GM21737 (cell line): ENCODE data around the gene PRKAR2A.
"Not testable (repeated sequence)": the region's sequence is repeated elsewhere in the genome, so short reads cannot be mapped to it uniquely, and the experiment has no call there.

Source experiments
- ATAC-seq: cut with Tn5 transposase; IDR thresholded peaks from one replicate; pipeline ENCODE4 v1.9.1; 2021; ENCODE audit warnings: mild to moderate bottlenecking, moderate library complexity; ENCODE audit not compliant: unreplicated experiment

Gene PRKAR2A

DNA sequence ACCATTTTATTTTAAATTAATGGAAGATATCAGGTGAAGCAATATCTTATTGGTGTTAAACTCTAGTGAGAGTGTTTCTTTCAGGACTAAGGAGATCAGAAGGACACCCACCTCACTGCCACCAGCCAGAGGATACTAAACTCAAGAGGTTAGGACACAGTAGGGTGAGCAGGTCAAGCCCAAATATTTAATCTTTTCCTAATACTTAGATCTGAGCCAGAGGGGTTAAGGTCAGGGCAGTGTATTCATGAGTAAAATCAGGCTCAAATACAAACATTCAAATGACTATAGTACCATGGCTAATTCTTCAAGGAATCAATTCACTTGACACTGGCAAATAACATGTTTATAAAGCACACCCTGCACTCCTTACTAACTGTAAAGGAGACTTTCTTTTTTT is 65.6 kb downstream of the PRKAR2A start:
- no peak for ATAC-seq

DNA sequence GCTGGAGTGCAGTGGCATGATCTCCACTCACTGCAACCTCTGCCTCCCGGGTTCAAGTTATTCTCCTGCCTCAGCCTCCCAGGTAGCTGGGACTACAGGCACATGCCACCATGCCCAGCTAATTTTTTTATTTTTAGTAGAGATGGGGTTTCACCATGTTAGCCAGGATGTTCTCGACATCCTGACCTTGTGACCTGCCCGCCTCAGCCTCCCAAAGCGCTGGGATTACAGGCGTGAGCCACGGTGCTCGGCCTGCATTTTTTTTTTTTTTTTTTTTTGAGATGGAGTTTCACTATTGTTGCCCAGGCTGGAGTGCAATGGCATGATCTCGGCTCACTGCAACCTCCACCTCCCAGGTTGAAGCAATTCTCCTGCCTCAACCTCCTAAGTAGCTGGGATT is 69.1 kb downstream of the PRKAR2A start:
- not testable (repeated sequence) for ATAC-seq

DNA sequence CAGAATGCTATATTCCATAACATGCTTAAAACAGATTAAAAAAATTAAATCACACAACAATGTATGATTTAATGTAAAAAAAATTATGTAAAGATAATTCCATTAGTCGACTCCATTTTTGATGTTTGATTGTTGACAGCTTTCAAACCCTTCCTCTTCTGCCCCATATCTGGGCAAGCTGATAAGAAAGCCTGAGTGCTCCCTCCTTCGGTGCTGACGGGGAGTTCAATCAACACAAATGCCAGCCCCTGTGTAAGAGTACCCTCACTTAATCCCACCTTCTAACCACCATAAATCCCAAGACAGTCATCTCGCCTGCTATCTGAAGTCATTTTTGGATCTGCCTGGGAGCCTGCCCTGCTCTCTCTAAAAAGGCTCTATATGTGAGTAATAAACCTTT is 70.8 kb downstream of the PRKAR2A start:
- no peak for ATAC-seq

DNA sequence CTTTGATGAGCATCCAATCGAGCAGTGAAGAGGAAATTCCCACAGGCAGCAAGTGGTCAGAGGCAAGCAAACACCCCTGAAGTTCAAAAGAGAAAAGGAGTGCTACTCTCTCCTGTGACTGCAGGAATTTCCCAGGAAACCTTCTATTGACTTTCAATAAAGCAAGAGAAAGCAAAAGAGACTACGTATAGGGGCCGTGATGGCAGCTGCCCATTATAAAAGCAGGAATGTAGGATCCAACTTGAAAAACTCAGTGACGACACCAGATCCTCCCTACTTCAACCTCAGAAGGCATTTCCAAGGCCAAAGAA is 77.5 kb downstream of the PRKAR2A start:
- no peak for ATAC-seq

DNA sequence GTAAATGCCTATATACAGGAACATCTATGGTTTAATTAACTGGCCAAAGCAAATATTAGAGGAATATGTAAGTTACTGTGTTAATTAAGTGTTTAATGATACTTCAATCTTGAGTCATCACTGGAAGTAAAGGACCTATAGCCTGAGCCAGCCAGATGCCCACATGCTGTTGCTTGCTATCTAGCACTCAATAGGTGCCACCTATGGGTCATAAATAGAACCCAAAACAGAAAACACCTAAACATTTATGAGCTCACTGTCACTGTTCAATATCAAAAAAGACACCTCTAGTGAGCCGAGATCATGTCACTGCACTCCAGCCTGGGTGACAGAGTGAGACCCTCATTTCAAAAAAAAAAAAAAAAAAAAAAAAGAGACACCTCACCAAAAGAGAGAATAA is 82.3 kb downstream of the PRKAR2A start:
- ATAC-seq, result no peak

DNA sequence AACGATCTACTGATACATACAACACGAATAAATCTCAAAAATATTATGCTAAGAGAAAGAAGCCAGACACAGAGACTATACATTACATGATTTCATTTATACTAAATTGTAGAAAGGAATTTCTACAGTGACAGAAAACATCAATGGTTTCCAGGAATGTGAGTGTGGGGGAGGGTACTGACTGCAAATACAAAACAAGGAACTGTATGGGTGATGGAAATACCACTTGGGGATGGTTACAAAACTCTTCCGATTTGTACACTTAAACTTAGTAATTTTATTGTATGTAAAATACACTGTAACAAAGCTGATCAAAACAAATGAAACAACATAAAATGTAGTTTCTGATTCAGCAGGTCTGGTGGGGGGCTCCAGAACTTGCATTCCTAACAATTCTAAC is 84.9 kb downstream of the PRKAR2A start:
- ATAC-seq, result no peak

DNA sequence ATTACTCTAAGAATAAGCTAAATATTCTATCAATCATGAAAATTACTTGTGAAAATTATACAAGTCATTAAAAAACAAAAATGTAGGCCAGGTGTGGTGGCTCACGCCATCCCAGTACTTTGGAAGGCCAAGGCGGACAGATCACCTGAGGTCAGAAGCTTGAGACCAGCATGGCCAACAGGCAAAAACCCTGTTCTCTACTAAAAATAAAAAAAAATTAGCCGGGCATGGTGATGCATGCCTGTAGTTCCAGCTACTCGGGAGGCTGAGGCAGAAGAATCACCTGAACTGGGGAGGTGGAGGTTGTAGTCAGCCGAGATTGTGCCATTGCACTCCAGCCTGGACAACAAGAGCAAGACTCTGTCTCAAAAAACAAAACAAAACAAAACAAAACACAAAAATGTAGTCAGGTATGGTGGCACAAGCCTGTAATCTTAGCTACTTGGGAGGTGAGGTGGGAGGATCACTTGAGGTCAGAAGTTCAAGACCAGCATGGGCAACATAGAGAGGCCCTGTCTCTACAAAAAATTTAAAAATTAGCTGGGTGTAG is 87.6 kb downstream of the PRKAR2A start:
- ATAC-seq, result not testable (repeated sequence)

DNA sequence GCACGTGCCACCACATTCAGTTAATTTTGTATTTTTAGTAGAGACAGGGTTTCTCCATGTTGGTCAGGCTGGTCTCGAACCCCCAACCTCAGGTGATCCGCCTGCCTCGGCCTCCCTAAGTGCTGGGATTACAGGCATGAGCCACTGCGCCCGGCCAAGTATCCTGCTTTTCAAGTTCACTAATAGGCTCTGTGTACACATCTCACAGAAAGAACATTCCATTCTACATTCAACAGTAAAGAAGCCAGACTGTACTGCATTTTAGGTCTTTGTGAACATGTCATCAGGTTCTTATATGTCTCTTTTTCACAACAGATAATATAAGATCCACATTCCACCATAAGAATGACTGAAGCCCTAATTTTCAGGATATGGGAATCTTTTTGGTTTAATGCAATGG is 88.1 kb downstream of the PRKAR2A start:
- not testable (repeated sequence) for ATAC-seq

DNA sequence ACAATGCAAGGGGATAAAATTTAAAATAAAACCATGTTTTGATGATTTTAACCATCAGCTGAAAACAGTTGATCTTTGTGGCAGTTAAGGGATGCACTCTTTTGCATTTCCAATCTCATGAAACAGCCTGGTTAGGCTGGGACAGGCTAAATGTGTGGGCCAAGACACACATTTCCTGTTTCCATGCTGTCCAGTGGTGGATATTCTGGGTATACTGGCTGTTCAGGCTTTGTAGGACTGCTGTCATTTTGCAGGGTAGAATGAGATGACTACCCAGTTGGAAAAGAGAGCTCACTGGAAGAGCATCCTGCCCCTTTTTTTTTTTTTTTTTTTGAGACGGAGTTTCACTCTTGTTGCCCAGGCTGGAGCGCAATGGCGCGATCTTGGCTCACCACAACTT is 88.6 kb downstream of the PRKAR2A start:
- no peak for ATAC-seq

DNA sequence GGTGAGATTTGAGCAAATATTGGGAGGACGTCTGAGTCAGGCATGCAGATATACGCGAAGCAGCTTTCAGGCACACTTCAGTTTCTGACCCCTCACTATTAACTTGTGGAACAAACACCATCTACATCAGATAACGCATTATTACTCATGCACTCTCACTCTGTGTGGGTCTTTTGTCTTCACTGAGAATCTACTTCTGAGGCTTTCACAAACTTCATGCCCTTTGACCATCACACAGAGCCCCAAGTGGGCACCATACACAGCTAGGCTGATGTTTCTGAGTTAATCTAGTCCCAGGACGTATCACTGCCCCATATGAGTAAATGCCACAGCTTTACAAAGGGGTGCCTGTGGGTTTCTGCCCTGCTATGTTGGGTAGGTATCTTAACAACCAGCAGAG is 91.0 kb downstream of the PRKAR2A start:
- no peak for ATAC-seq

DNA sequence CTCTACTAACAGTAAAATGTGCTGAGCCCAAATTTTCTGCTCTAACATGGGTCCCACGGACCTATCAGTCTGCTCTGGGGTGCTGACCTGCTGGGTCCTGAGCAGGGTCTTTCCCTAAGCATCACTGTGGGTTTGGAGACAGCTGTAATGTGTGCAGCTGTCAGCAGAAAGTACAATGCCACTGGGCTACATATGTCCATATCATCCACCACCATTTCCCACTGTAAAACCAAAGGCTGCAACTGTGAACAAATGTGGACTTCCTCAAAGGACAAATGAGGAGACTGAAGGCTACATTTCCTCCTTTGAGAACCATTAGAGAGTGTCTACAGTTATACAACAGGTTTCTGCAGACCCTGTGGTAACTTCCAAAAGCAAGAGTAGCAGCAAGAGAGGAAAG is 96.8 kb downstream of the PRKAR2A start:
- no peak for ATAC-seq

DNA sequence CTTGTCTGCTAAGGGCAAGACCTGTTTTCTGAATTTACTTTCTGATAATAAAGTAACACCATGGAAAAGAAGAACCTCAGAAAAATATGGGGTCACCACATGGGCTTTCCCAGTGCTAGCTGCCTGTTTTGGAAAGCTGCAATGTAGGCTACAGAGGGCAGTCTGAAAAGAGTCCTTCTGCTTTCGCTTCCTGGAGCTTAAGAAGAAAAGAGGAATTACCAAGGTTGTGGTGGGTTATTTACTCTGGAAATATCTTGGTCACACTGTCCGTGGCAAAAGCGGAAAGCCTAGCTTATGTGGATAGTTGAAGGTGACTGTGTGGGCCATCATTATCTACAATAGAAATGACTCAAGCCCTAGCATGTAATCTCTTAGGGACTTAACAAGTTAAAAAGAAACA is 98.9 kb downstream of the PRKAR2A start:
- ATAC-seq, result no peak

DNA sequence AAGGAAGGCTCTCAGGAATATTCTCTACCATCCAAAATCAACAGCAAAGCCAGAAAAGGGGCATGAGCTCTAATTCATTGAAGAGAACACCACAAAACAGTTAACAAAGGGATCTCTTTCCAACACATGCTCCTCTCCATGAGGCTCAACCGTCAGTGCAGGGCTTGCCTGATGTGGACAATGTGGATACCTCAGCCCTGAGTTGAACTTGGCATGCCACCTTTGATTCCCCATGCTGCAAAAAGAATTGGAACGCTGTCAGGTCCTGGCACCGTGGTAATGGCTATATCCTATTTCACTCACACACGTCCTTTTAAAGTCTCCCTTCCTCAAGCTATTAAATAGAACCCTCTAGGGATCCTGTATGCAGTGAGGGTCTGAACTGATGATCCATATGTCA is 100.0 kb downstream of the PRKAR2A start:
- ATAC-seq, result no peak

DNA sequence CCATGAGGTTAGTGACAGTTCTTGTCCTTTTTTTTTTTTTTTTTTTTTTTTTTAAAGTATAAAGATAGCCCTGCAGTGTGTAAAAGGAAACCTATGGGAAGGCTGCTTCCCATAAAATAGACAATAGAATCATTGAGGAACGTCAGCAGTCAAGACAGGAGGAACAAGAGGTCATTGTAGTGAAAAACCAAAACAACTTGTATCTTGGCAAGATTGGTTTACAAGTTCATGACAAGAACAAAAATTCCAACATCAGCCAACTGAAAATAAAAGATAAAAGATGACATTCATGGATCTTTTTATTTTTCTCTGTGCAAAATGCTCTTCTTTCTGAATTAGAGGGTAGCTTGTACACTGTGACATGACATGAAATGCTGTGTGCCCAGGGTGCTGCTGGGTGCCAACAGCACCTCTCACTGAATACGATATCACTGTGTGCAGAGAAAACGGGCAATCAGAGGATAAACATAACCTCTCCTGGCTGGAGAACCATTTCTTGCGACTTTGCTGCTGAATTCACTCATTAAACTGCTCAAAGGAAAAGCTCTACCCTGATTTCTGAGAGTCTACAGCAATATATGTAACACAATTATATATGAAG is 100.6 kb downstream of the PRKAR2A start:
- no peak for ATAC-seq

DNA sequence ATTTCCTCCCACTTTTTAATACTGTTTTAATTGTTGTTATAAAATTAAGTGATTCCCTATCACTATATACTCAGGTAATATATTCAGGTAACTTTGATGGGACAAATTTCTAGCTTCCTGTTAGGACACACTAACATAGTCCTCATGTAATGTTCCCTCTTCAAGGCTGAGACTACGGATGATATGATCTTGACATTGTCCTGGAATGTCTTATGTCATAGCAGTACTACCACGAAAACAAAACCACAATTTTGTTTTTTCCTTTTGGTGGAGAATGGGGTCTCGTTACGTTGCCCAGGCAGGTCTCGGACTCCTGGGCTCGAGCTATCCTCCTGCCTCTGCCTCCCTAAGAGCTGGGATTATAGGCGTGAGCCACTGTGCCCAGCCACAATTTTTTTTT is 103.9 kb downstream of the PRKAR2A start:
- ATAC-seq, result no peak

DNA sequence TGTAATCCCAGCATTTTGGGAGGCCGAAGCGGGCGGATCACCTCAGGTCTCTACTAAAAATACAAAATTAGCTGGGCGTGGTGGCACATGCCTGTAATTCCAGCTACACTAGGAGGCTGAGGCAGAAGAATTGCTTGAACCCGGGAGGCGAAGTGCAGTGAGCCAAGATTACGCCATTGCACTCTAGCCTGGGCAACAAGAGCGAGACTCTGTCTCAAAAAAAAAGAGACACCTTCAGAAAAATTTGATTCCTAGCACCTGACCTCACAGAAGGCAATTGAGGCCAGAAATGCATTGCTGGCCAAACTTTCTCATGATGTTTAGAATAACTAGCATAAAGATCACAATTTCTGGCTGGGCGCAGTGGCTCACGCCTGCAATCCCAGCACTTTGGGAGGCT is 106.4 kb downstream of the PRKAR2A start:
- ATAC-seq, result not testable (repeated sequence)

DNA sequence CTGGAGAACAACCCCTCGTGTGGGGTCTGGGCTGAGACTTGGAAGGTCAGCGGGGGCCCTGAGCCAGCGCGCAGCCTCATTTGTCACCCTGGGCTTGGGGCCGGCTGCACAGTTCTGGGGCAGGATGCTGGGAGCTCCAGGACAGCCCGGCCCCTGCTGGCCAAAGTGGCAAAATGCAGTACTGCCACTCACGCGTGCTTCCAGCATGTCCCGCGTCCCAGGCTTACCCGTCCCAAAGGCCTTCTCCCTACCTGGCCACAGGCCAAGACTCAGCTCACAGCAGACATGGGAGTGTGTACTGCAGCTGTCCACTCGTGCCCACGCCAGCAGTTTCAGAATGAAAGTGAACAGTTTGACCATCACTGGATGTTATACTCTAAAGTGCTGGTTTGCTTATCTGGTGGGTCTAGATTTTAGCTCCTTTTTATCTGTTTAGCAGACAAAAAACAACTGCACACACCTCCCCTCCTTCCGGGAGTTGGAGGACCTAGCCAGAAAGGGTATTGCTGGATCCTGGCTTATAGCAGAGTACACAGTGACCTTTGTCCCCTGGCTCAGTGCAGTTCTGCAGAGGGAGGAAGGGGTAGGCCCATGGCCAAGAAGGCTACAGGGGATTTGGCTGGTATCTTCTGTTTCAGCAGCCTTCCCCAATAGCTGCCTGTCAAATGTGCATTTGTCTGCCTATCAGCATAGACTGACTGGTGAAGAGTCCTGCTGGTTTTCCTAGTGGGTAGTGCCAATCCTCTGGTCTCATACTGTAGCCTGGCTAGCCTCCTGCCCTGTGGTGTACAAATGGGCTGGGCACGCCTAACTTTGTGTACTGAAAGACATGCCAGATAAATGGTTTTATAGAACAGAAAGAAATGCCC is 107.5 kb downstream of the PRKAR2A start:
- ATAC-seq, result peak; percentile 83

DNA sequence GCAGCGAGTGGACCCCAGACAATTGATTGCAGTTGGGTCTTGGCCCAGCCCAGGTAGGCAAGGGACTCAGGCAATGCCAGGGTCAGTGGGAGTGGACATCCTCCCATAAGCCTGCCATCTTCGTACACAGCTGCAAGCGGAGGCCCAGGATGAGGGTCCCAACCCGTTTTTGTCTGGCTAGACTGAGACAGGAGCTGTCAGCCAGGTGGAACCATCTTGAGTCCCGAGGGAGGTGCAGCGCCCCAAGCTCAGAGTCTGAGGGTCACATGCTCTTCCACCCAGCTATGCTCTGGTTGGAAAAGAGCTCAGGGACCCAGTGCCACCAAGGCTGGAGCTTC is 108.1 kb downstream of the PRKAR2A start:
- no peak for ATAC-seq

DNA sequence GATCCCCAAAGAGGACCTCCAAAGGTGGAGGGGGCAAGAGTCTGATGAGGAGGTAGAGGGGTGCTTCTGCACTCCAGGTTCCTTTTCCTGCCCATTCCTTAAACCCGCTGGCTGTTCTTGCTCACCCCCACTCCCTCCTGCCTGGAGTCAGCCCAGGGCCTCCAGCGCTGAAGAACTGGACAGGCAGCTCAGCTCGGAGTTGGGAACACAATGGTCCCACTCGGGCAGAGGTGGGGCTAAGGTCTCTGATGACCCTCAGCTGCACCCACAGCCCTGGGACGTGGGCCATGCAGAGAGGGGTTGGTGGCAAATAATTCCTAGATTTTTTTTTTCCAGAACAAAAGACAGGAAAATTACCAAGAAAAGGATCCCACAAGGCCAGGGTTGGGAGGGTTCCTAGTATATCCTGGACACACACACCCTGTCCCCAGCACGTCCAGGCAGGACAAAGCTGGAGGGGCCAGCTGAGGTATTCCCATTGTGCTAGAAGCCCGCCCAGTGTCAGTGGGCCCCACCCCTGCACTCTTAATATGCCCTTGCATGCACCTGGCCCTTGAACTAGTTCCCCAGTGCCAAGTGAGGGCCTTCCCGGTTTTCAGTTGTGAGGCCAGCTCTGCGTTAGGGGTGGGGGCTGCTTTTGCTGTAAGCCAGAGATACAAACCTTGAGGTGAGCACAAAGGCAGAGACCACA is 108.6 kb downstream of the PRKAR2A start:
- no peak for ATAC-seq

DNA sequence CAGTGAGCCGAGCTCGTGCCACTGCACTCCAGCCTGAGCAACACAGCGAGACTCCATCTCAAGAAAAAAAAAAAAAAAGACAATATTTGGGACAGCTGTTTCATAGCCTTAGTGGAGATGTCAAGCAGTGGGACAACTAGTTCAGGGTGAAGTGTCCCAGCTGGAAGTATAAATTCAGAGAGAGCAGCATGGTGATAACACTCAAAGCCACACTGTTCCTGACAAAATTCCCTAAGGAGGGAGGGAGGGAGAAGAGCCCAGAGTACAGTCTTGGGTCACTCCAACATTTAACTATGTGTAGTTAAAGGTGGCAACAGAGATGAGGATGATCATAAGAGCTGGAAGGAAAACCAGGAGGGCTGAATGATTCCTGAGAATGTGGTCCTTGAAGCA is 109.5 kb downstream of the PRKAR2A start:
- ATAC-seq, result no peak

DNA sequence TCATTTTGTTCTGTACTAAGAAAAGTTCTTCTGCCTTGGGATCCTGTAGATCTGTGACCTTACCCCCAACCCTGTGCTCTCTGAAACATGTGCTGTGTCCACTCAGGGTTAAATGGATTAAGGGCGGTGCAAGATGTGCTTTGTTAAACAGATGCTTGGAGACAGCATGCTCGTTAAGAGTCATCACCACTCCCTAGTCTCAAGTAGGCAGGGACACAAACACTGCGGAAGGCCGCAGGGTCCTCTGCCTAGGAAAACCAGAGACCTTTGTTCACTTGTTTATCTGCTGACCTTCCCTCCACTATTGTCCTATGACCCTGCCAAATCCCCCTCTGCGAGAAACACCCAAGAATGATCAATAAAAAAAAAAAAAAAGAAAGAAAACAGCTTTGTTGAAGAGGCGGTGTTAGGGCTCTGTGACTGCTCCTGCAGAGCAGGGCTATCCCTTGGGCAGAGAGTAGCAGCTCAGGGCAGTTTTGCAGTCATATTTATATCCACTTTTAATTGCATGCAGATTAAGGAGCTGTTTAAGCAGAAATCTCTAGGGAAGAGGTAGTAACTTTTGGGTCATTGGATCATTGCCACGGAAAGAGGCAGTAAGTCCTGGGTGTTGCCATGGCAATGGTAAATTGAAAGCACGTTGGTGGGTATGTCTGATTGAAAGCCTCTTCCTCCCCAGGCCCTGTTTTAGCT is 112.5 kb downstream of the PRKAR2A start:
- ATAC-seq, result not testable (repeated sequence)
